HL-60 (cell line): ENCODE results near the gene EFNA5.

Experiments
- DNase-seq, 2 experiments: peaks; one replicate each; pipeline ENCODE4 v3.0.0-alpha.2; 2010 to 2020; ENCODE audit warnings: low read depth in 1 of 2, low spot score in 1 of 2
- H3K27ac ChIP-seq: fragments of 250-450 bp; sonication (Bioruptor Pico); replicated peaks from 2 replicates; pipeline ENCODE4 v1.5.1; 2020; ENCODE audit warnings: mild to moderate bottlenecking, moderate library complexity
- H3K27me3 ChIP-seq: fragments of 250-450 bp; sonication (Bioruptor Pico); 2 replicates; pipeline ENCODE4 v1.5.1; 2021; ENCODE audit warnings: mild to moderate bottlenecking, moderate library complexity; ENCODE audit not compliant: insufficient read depth, poor library complexity, severe bottlenecking
- H3K4me3 ChIP-seq: replicated peaks from 2 replicates; pipeline ENCODE4 v1.5.1; 2011; ENCODE audit warnings: mild to moderate bottlenecking, control low read depth, low read length; ENCODE audit not compliant: insufficient read depth
- CTCF ChIP-seq: IDR thresholded peaks from one replicate; pipeline ENCODE4 v1.5.1; 2011; ENCODE audit warnings: low read length, control low read depth, inconsistent platforms; ENCODE audit not compliant: insufficient read depth
- GABPA ChIP-seq: IDR thresholded peaks from 2 replicates; pipeline ENCODE4 v1.6.1; 2012; ENCODE audit warnings: low read depth
- POLR2AphosphoS5 ChIP-seq: IDR thresholded peaks from 2 replicates; pipeline ENCODE4 v1.6.1; 2012; ENCODE audit warnings: low read depth
- SPI1 ChIP-seq: IDR thresholded peaks from 2 replicates; pipeline ENCODE4 v1.6.1; 2012; ENCODE audit warnings: low read depth, mild to moderate bottlenecking, borderline replicate concordance
- TF ChIP-seq, protein P1 (sequence below): IDR thresholded peaks from 2 replicates; pipeline ENCODE4 v1.6.1; 2012; ENCODE audit warnings: low read depth; ENCODE audit not compliant: insufficient replicate concordance

The EFNA5 gene

DNA sequence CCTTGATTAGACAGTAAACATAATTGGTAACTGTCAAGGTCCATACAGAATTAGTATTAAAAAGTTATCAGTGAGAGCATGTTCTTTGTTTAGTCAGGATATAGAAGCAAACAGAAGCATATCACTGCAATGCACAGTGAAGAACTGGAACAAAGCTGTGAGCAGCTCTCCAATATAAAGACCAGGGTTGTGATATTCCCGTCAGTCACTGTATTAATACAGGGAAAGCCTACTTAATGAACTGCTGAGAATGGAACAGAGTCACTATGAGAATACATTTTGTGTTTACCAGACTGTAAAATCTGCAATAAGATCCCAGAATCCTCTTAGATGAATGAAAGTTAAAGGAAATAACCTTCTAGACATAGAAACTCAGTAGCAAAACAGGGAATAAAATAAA is 58.2 kb downstream of the EFNA5 start:
- no peaks in the 10 kb centered on the region for H3K27me3 ChIP-seq
- DNase-seq, result no peak
- no peak overlapping the region for H3K4me3 ChIP-seq
- H3K27ac ChIP-seq, result no peak overlapping the region
- TF ChIP-seq SPI1, result no peak
- no peak for TF ChIP-seq CTCF
- no peak for TF ChIP-seq GABPA
- no peak for TF ChIP-seq POLR2AphosphoS5

DNA sequence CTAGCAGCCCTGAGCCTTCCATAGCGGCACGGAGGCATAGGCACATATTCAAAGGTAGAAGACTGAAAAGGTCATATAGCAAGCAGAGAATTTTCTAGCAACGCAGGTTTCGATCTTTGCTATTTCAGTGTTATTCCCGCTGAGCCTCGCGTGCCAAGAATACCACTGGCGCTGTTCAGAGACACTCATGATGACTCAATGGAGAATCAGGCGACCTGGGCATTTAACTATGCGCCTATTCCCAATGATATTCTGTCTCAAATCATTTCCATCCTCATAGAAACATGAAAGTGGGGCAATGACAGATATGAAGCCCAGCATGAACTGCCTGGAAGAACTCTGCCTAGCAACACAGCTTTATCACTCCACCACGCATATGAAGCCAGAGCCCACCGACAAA is 59.9 kb downstream of the EFNA5 start:
- H3K27me3 ChIP-seq, result no peaks in the 10 kb centered on the region
- no peak overlapping the region for H3K27ac ChIP-seq

GRCh38 chr5:107607671-107608345 is 62.9 kb downstream of the EFNA5 start:
- no peaks in the 10 kb centered on the region for H3K27me3 ChIP-seq
- TF ChIP-seq GABPA, result no peak
- TF ChIP-seq SPI1, result no peak
- no peak for TF ChIP-seq POLR2AphosphoS5
- no peak for TF ChIP-seq CTCF
- TF ChIP-seq, protein P1, sequence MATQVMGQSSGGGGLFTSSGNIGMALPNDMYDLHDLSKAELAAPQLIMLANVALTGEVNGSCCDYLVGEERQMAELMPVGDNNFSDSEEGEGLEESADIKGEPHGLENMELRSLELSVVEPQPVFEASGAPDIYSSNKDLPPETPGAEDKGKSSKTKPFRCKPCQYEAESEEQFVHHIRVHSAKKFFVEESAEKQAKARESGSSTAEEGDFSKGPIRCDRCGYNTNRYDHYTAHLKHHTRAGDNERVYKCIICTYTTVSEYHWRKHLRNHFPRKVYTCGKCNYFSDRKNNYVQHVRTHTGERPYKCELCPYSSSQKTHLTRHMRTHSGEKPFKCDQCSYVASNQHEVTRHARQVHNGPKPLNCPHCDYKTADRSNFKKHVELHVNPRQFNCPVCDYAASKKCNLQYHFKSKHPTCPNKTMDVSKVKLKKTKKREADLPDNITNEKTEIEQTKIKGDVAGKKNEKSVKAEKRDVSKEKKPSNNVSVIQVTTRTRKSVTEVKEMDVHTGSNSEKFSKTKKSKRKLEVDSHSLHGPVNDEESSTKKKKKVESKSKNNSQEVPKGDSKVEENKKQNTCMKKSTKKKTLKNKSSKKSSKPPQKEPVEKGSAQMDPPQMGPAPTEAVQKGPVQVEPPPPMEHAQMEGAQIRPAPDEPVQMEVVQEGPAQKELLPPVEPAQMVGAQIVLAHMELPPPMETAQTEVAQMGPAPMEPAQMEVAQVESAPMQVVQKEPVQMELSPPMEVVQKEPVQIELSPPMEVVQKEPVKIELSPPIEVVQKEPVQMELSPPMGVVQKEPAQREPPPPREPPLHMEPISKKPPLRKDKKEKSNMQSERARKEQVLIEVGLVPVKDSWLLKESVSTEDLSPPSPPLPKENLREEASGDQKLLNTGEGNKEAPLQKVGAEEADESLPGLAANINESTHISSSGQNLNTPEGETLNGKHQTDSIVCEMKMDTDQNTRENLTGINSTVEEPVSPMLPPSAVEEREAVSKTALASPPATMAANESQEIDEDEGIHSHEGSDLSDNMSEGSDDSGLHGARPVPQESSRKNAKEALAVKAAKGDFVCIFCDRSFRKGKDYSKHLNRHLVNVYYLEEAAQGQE, result no peak
- DNase-seq, result no peak
- H3K27ac ChIP-seq, result no peak overlapping the region
- H3K4me3 ChIP-seq, result no peak overlapping the region

More for the DNA sequence above, 59.9 kb downstream of the EFNA5 start:
- DNase-seq, result no peak
- TF ChIP-seq, protein P1, result no peak
- no peak for TF ChIP-seq SPI1
- no peak for TF ChIP-seq CTCF
- no peak for TF ChIP-seq GABPA
- H3K4me3 ChIP-seq, result no peak overlapping the region

GRCh38 chr5:107607196-107607595 is 63.5 kb downstream of the EFNA5 start:
- no peaks in the 10 kb centered on the region for H3K27me3 ChIP-seq
- H3K4me3 ChIP-seq, result no peak overlapping the region
- no peak for DNase-seq
- TF ChIP-seq POLR2AphosphoS5, result no peak
- no peak for TF ChIP-seq GABPA
- TF ChIP-seq, protein P1, result no peak
- TF ChIP-seq CTCF, result no peak
- TF ChIP-seq SPI1, result no peak
- no peak overlapping the region for H3K27ac ChIP-seq
